Stimulated activated CD4-positive, alpha-beta T cell treated with anti-CD3 and anti-CD28 coated beads, Interleukin-15, amount 100 ng/mL, for 1 hour (primary cell): Measurements from ENCODE around the gene SLC39A12.

ENCODE experiments used
- DNase-seq, 2 donors: peaks; one replicate each; pipeline ENCODE4 v3.0.0-alpha.2; 2020; ENCODE audit warnings: low read depth in 1 of 2, low spot score in 1 of 2

Gene SLC39A12

GRCh38 chr10:18044976-18045720, 93.4 kb downstream of the SLC39A12 start:
- no peak for DNase-seq

- no peak for DNase-seq
These were observed 104.9 kb downstream of the SLC39A12 start for GRCh38 chr10:18056583-18056982.

- DNase-seq, result no peak
These were observed 108.3 kb downstream of the SLC39A12 start for GRCh38 chr10:18059826-18060559.

- DNase-seq, result no peak
These were observed 115.2 kb downstream of the SLC39A12 start for GRCh38 chr10:18066947-18067346.

- DNase-seq, result no peak
These were observed 116.7 kb downstream of the SLC39A12 start for GRCh38 chr10:18068401-18068800.

- no peak for DNase-seq
These were observed 119.9 kb downstream of the SLC39A12 start for GRCh38 chr10:18071591-18071990.

GRCh38 chr10:18073314-18073713, 121.6 kb downstream of the SLC39A12 start:
- no peak for DNase-seq

GRCh38 chr10:18075881-18076280, 124.2 kb downstream of the SLC39A12 start:
- DNase-seq, result no peak

- no peak for DNase-seq
These were observed 128.1 kb downstream of the SLC39A12 start for GRCh38 chr10:18079665-18080295.

- no peak for DNase-seq
These were observed 130.7 kb downstream of the SLC39A12 start for GRCh38 chr10:18082381-18082780.

- no peak for DNase-seq
These were observed 134.1 kb downstream of the SLC39A12 start for GRCh38 chr10:18085855-18086254.

- DNase-seq, result no peak
These were observed 135.0 kb downstream of the SLC39A12 start for GRCh38 chr10:18086746-18087145.

GRCh38 chr10:18087355-18087754, 135.6 kb downstream of the SLC39A12 start:
- no peak for DNase-seq
